OCI-LY1 (cell line): ENCODE data around the gene POLE3.

Experiments
- EZH2 ChIP-seq: fragments of 200-600 bp; sonication (generic), shearing (Covaris generic); IDR thresholded peaks from 2 replicates; pipeline ENCODE4 v1.8.0; 2017; ENCODE audit warnings: borderline replicate concordance, mixed run types, mild to moderate bottlenecking, antibody characterized with exemption, low read length, moderate library complexity, mixed read lengths
- TF ChIP-seq, protein P1 (sequence below): fragments of 200-600 bp; sonication (generic), shearing (Covaris generic); IDR thresholded peaks from 2 replicates; pipeline ENCODE4 v1.5.1; 2017; ENCODE audit warnings: mild to moderate bottlenecking, antibody characterized with exemption, low read length, moderate library complexity, mixed read lengths

- TF ChIP-seq, protein P1, sequence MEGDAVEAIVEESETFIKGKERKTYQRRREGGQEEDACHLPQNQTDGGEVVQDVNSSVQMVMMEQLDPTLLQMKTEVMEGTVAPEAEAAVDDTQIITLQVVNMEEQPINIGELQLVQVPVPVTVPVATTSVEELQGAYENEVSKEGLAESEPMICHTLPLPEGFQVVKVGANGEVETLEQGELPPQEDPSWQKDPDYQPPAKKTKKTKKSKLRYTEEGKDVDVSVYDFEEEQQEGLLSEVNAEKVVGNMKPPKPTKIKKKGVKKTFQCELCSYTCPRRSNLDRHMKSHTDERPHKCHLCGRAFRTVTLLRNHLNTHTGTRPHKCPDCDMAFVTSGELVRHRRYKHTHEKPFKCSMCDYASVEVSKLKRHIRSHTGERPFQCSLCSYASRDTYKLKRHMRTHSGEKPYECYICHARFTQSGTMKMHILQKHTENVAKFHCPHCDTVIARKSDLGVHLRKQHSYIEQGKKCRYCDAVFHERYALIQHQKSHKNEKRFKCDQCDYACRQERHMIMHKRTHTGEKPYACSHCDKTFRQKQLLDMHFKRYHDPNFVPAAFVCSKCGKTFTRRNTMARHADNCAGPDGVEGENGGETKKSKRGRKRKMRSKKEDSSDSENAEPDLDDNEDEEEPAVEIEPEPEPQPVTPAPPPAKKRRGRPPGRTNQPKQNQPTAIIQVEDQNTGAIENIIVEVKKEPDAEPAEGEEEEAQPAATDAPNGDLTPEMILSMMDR, result no peak
- no peak for TF ChIP-seq EZH2
These were observed 15.2 kb downstream of the POLE3 start for GRCh38 chr9:113395000-113395861.
